ENCODE data around the gene RGS6. TPM values are rescaled to one million over a fixed set of nuclear protein-coding genes. Genes with fewer than 3 reads are reported as not detected.

RGS6 gene
- total RNA-seq, 2 donors from 2014 or later, result 3.2 TPM; not detected in 1

GRCh38 chr14:72124171-72124570 is 191.9 kb downstream of the RGS6 start:
- Histone ChIP-seq H3K9me3 (no peaks in the 10 kb centered on the region), H3K4me1 (replicated peaks) (no peaks in the 10 kb centered on the region), H3K4me3 (no peak overlapping the region), H3K27me3 (replicated peaks; ENCODE audit: insufficient read depth) (no peaks in the 10 kb centered on the region), H3K27ac (no peak overlapping the region), H3K36me3 (no peaks in the 10 kb centered on the region)
- TF ChIP-seq POLR2A (IDR thresholded peaks at IDR 0.05) (no peak), CTCF (IDR thresholded peaks at IDR 0.05) (no peak), POLR2AphosphoS5 (IDR thresholded peaks at IDR 0.05) (no peak)
- DNase-seq (ENCODE audit: low spot score), result no peak
- 45% methylated on average over 4 of the region's 4 CpGs for WGBS
- intact Hi-C loops (cut with DNase I), result no loop called here

GRCh38 chr14:72126091-72126490 is 193.9 kb downstream of the RGS6 start:
- no peaks in the 10 kb centered on the region for H3K9me3 ChIP-seq
- no peak for DNase-seq (ENCODE audit: low spot score)
- no peaks in the 10 kb centered on the region for H3K36me3 ChIP-seq
- no peaks in the 10 kb centered on the region for H3K27me3 ChIP-seq (replicated peaks; ENCODE audit: insufficient read depth)
- H3K4me1 ChIP-seq (replicated peaks), result no peaks in the 10 kb centered on the region
- no peak overlapping the region for H3K27ac ChIP-seq
- TF ChIP-seq POLR2AphosphoS5 (IDR thresholded peaks at IDR 0.05) (no peak), CTCF (IDR thresholded peaks at IDR 0.05) (no peak), POLR2A (IDR thresholded peaks at IDR 0.05) (no peak)
- WGBS, result 89% methylated on average over 1 of the region's 1 CpG
- H3K4me3 ChIP-seq, result no peak overlapping the region
- intact Hi-C loops (cut with DNase I), result no loop called here

GRCh38 chr14:72126561-72126960 is 194.3 kb downstream of the RGS6 start:
- WGBS, result 70% methylated on average over 2 of the region's 2 CpGs

GRCh38 chr14:72128629-72129028 is 196.4 kb downstream of the RGS6 start:
- TF ChIP-seq POLR2A (IDR thresholded peaks at IDR 0.05) (no peak), POLR2AphosphoS5 (IDR thresholded peaks at IDR 0.05) (no peak), CTCF (IDR thresholded peaks at IDR 0.05) (no peak)
- intact Hi-C loops (cut with DNase I), result no loop called here
- Histone ChIP-seq H3K4me3 (no peak overlapping the region), H3K4me1 (replicated peaks) (no peaks in the 10 kb centered on the region), H3K27ac (no peak overlapping the region), H3K36me3 (no peaks in the 10 kb centered on the region), H3K9me3 (no peaks in the 10 kb centered on the region), H3K27me3 (replicated peaks; ENCODE audit: insufficient read depth) (no peaks in the 10 kb centered on the region)
- 39% methylated on average over 11 of the region's 11 CpGs for WGBS
- DNase-seq (ENCODE audit: low spot score), result no peak

More at GRCh38 chr14:72126561-72126960, 194.3 kb downstream of the RGS6 start:
- no peak for DNase-seq (ENCODE audit: low spot score)
- Histone ChIP-seq H3K27ac (no peak overlapping the region), H3K4me3 (no peak overlapping the region), H3K27me3 (replicated peaks; ENCODE audit: insufficient read depth) (no peaks in the 10 kb centered on the region), H3K36me3 (no peaks in the 10 kb centered on the region), H3K9me3 (no peaks in the 10 kb centered on the region), H3K4me1 (replicated peaks) (no peaks in the 10 kb centered on the region)
- intact Hi-C loops (cut with DNase I), result no loop called here
- TF ChIP-seq POLR2A (IDR thresholded peaks at IDR 0.05), result no peak
- no peak for TF ChIP-seq CTCF (IDR thresholded peaks at IDR 0.05)
- TF ChIP-seq POLR2AphosphoS5 (IDR thresholded peaks at IDR 0.05), result no peak

GRCh38 chr14:72129291-72129690 is 197.1 kb downstream of the RGS6 start:
- Histone ChIP-seq H3K36me3 (no peaks in the 10 kb centered on the region), H3K4me3 (no peak overlapping the region), H3K9me3 (no peaks in the 10 kb centered on the region), H3K27ac (no peak overlapping the region), H3K4me1 (replicated peaks) (no peaks in the 10 kb centered on the region), H3K27me3 (replicated peaks; ENCODE audit: insufficient read depth) (no peaks in the 10 kb centered on the region)
- 82% methylated on average over 3 of the region's 3 CpGs for WGBS
- DNase-seq (ENCODE audit: low spot score), result no peak
- intact Hi-C loops (cut with DNase I), result no loop called here
- no peak for TF ChIP-seq CTCF (IDR thresholded peaks at IDR 0.05)
- TF ChIP-seq POLR2A (IDR thresholded peaks at IDR 0.05), result no peak
- TF ChIP-seq POLR2AphosphoS5 (IDR thresholded peaks at IDR 0.05), result no peak
